Transverse colon (tissue), 3 donors: ENCODE data around the gene THSD7A.

ENCODE experiments used
- CTCF ChIP-seq, 5 experiments: fragments of 200-600 bp in 3 of 5; fragments of 450-650 bp in 2 of 5; sonication (generic) in 3 of 5; IDR thresholded peaks; 1 replicate in 2 of 5; 2 replicates in 3 of 5; pipeline ENCODE4 v1.5.1; 2016 to 2017; ENCODE audit warnings: antibody characterized with exemption in 5 of 5, inconsistent platforms in 3 of 5, mild to moderate bottlenecking in 2 of 5, moderate library complexity in 1 of 5
- EP300 ChIP-seq: sonication (generic); formaldehyde crosslinking; IDR thresholded peaks from one replicate; pipeline ENCODE4 v1.6.1; 2017; ENCODE audit warnings: antibody characterized with exemption, low read depth
- POLR2A ChIP-seq: fragments of 450-650 bp; IDR thresholded peaks from one replicate; pipeline ENCODE4 v1.6.1; 2016; ENCODE audit warnings: antibody characterized with exemption, mild to moderate bottlenecking, moderate library complexity

DNA sequence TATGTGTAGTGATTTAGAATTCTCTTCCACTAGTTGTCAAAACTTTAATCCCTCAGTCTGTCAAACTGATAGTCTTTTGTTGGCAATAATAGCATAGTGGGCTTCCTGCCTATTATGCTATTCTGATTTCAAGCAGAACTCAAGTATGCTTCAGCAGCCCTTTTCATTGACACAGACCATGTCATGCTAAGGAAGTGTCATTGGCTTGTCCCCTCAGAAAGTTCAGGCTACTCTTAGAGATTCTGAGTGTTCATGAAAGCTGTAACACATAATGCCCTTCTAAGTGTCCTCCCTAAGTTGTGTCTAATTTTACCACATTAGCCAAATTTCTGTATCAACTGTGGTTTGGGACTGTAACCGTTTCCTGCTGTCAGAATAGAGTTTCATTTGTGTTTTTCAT is 198.7 kb downstream of the THSD7A start:
- TF ChIP-seq CTCF (IDR thresholded peaks at IDR 0.05) (no peak), POLR2A (no peak), EP300 (no peak)
